ENCODE data around the gene F13A1. TPM values are rescaled to one million over a fixed set of nuclear protein-coding genes. Genes with fewer than 3 reads are reported as not detected.

The F13A1 gene
- total RNA-seq, 1 donor from 2014 or later, result 0.56 TPM

GRCh38 chr6:6234963-6235362 is 85.5 kb downstream of the F13A1 start:
- no peak overlapping the region for H3K4me3 Mint-ChIP-seq
- peaks cover 60% of the 10 kb centered on the region for H3K27me3 Mint-ChIP-seq (ENCODE audit: low read depth)
- no peak overlapping the region for H3K27ac Mint-ChIP-seq
- H3K4me1 Mint-ChIP-seq, result no peaks in the 10 kb centered on the region
- DNase-seq (ENCODE audit: low spot score in 2 of 2, unreplicated experiment in 2 of 2), result no peak
- no peaks in the 10 kb centered on the region for H3K36me3 Mint-ChIP-seq
- no peak for TF ChIP-seq CTCF (IDR thresholded peaks at IDR 0.05; ENCODE audit: unreplicated experiment)
- peaks cover 3% of the 10 kb centered on the region for H3K9me3 Mint-ChIP-seq

GRCh38 chr6:6230286-6230685 is 90.2 kb downstream of the F13A1 start:
- TF ChIP-seq CTCF (IDR thresholded peaks at IDR 0.05; ENCODE audit: unreplicated experiment), result no peak
- Mint-ChIP-seq H3K4me1 (no peaks in the 10 kb centered on the region), H3K27ac (no peak overlapping the region), H3K4me3 (no peak overlapping the region), H3K36me3 (no peaks in the 10 kb centered on the region), H3K27me3 (ENCODE audit: low read depth) (peaks cover 47% of the 10 kb centered on the region), H3K9me3 (peaks cover 7% of the 10 kb centered on the region)
- no peak for DNase-seq (ENCODE audit: low spot score in 2 of 2, unreplicated experiment in 2 of 2)

- H3K27ac Mint-ChIP-seq, result no peak overlapping the region
- H3K36me3 Mint-ChIP-seq, result no peaks in the 10 kb centered on the region
- H3K27me3 Mint-ChIP-seq (ENCODE audit: low read depth), result peaks cover 41% of the 10 kb centered on the region
- no peak for TF ChIP-seq CTCF (IDR thresholded peaks at IDR 0.05; ENCODE audit: unreplicated experiment)
- no peak for DNase-seq (ENCODE audit: low spot score in 2 of 2, unreplicated experiment in 2 of 2)
- H3K4me1 Mint-ChIP-seq, result no peaks in the 10 kb centered on the region
- peaks cover 7% of the 10 kb centered on the region for H3K9me3 Mint-ChIP-seq
- no peak overlapping the region for H3K4me3 Mint-ChIP-seq
Measured at GRCh38 chr6:6227896-6228295, 92.6 kb downstream of the F13A1 start.

GRCh38 chr6:6225885-6226529 is 94.5 kb downstream of the F13A1 start:
- TF ChIP-seq CTCF (IDR thresholded peaks at IDR 0.05; ENCODE audit: unreplicated experiment), result no peak
- Mint-ChIP-seq H3K36me3 (no peaks in the 10 kb centered on the region), H3K27me3 (ENCODE audit: low read depth) (peaks cover 36% of the 10 kb centered on the region), H3K9me3 (peaks cover 6% of the 10 kb centered on the region), H3K27ac (no peak overlapping the region), H3K4me1 (no peaks in the 10 kb centered on the region), H3K4me3 (no peak overlapping the region)
- no peak for DNase-seq (ENCODE audit: low spot score in 2 of 2, unreplicated experiment in 2 of 2)

GRCh38 chr6:6224933-6225486 is 95.5 kb downstream of the F13A1 start:
- peaks cover 31% of the 10 kb centered on the region for H3K27me3 Mint-ChIP-seq (ENCODE audit: low read depth)
- H3K4me3 Mint-ChIP-seq, result no peak overlapping the region
- H3K36me3 Mint-ChIP-seq, result no peaks in the 10 kb centered on the region
- DNase-seq (ENCODE audit: low spot score in 2 of 2, unreplicated experiment in 2 of 2), result no peak
- H3K4me1 Mint-ChIP-seq, result no peaks in the 10 kb centered on the region
- no peak for TF ChIP-seq CTCF (IDR thresholded peaks at IDR 0.05; ENCODE audit: unreplicated experiment)
- peaks cover 4% of the 10 kb centered on the region for H3K9me3 Mint-ChIP-seq
- H3K27ac Mint-ChIP-seq, result no peak overlapping the region

Measured in mesothelial cell of epicardium (in vitro differentiated cells).